ENCODE data around the gene SETD3.

Gene SETD3

DNA sequence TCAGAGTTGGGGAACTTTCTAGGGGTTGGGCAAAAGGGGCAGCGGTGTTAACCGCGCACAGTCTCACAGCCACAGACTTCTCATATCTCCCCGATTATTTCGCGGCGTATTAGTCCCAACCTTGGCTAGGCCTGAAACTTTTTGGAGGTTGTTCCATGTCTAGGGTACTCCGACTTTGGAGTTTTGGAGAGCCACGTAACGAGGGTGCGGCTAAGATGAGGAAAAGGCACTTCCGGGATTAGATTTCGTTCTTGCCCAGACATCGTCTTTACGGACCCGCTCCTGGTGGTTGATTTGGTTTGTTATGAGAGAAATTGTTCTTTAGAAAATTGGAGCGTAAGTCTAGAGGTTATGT, 1.1 kb upstream of the SETD3 start:
- Histone ChIP-seq H3K27me3 (ENCODE audit: control insufficient read depth in 1 of 2, insufficient read depth in 2 of 2, low read length in 2 of 2) (no peaks in the 10 kb centered on the region), H3K27ac (ENCODE audit: low read length) (peak overlapping the region; percentile 97), H3K4me1 (ENCODE audit: control insufficient read depth, insufficient read depth, low read length) (peaks cover 35% of the 10 kb centered on the region), H3K36me3 (ENCODE audit: control insufficient read depth in 2 of 2, insufficient read depth in 2 of 2, low read length in 2 of 2) (no peaks in the 10 kb centered on the region), H3K4me3 (ENCODE audit: low read length in 2 of 2) (peak overlapping the region; percentile 98 to 99), H3K9ac (ENCODE audit: low read length in 2 of 2) (peak overlapping the region; percentile 94 to 95), H3K9me3 (ENCODE audit: control insufficient read depth in 2 of 2, low read length in 2 of 2) (no peaks in the 10 kb centered on the region)

DNA sequence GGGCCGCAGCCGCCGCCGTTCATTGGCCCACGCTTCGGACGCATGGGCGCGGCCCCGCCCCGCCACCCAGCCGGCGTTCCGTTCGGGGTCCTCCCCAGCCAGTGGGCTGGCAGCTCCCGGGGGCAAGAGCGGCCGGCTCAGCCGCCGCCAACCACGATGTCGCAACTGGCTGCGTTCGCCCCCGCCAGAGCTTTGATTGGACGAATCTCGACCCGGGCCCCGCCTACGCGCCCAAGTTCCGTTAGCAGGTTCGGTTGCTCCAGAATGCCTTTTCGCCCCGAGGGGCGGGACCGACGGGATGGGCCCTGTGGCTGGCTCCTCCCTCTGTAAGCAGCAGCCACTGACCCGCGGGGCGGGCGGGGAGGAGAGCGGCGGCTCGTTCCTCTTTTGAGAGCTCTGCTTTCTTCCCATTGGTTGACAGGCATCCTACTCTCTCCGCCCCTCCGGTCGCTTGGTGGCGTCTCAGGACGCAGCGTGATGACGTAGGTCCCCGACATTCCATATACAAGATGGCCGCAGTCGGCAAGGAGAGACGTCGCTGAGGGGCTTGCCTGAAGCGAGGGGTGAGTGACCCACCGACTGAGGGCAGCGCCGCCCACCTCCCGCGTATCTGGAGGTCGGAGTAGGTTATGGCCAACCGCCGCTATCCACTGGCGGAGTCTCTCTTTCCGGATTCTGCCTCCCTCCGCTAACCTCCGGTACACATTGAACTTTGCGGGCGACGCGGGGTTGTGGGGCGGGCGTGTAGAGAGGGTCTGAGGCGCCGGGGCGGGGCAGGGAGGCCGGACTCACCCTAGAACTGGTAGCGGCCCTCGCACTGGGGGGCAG, 472 bp upstream of the SETD3 start, which contains the start of gene CCNK:
TSS of gene CCNK (plus strand) at position 493 of the 828 bp plus-strand sequence. CDS start 11,269 bp downstream, outside the sequence.
- Histone ChIP-seq H3K9ac (ENCODE audit: low read length in 2 of 2) (peak within 1 kb of the TSS; percentile 94 to 95), H3K4me1 (ENCODE audit: control insufficient read depth, insufficient read depth, low read length) (peaks cover 35% of the 10 kb centered on the region), H3K4me3 (ENCODE audit: low read length in 2 of 2) (peak within 1 kb of the TSS; percentile 98 to 99), H3K9me3 (ENCODE audit: control insufficient read depth in 2 of 2, low read length in 2 of 2) (no peaks in the 10 kb centered on the region), H3K36me3 (ENCODE audit: control insufficient read depth in 2 of 2, insufficient read depth in 2 of 2, low read length in 2 of 2) (no peaks in the 10 kb centered on the region), H3K27ac (ENCODE audit: low read length) (peak within 1 kb of the TSS; percentile 97), H3K27me3 (ENCODE audit: control insufficient read depth in 1 of 2, insufficient read depth in 2 of 2, low read length in 2 of 2) (no peaks in the 10 kb centered on the region)

DNA sequence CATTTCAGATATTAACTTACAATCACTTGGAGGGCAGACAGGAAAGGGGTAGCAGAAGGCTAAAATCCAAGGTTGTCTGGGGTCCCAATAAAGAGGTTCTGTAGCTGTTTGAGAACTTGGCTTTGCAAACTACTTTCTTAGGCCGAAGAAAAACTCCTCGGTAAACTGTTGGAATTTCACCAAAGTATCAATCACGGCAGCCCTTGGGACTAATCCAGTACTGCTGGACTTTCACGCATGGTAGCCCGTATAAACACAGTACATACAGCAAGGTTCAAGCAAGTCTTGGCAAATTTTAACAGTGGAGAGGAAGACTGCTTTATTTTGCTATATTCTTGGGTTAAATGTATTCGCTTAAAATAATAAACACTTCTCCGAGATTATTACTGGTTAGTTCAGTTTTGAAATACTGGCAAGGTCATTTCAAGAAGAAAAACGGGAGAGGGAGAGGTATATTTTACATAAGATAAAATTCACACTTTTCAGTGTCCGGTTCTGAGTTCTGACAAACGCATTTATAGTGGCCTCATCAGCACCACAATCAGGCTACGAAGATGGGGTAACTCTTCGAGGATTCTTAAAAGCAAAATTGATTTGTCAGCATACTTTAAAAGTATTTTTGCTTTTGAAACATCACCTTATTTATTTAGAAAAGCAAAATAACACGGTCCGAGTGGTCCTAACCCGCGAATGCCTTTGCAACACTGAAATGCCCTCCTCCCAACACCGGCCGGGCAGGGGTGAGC, 1.3 kb downstream of the SETD3 start:
- no peaks in the 10 kb centered on the region for H3K27me3 ChIP-seq (ENCODE audit: control insufficient read depth in 1 of 2, insufficient read depth in 2 of 2, low read length in 2 of 2)

DNA sequence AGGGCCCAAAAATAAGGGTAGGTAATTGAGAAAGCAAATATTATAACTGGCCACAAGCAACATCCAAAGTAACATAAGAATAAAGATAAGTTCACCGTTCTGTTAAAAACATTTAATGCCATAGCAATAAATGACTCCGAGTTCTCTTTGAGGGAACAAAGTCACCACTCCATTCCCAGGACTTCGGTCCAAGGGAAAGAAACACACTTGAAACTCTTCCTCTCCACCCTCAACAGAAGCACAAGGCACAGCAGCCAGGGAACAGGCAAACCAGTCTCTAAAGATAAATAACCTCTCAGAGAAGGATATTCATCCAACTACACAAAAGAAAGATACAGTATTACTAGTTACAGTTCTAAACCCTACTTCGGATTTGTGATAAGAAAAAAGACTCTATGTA, 2.5 kb downstream of the SETD3 start:
- no peaks in the 10 kb centered on the region for H3K27me3 ChIP-seq (ENCODE audit: control insufficient read depth in 1 of 2, insufficient read depth in 2 of 2, low read length in 2 of 2)
- H3K4me3 ChIP-seq (ENCODE audit: low read length in 2 of 2) = peak overlapping the region in 1 of 2 donors; percentile 83
- H3K9ac ChIP-seq (ENCODE audit: low read length in 2 of 2) = peak overlapping the region in 1 of 2 donors; percentile 9
- H3K27ac ChIP-seq (ENCODE audit: low read length) = no peak overlapping the region
- no peaks in the 10 kb centered on the region for H3K9me3 ChIP-seq (ENCODE audit: control insufficient read depth in 2 of 2, low read length in 2 of 2)
- H3K36me3 ChIP-seq (ENCODE audit: control insufficient read depth in 2 of 2, insufficient read depth in 2 of 2, low read length in 2 of 2) = no peaks in the 10 kb centered on the region
- peaks cover 32% of the 10 kb centered on the region for H3K4me1 ChIP-seq (ENCODE audit: control insufficient read depth, insufficient read depth, low read length)

More for the DNA sequence above, 1.3 kb downstream of the SETD3 start:
- H3K4me3 ChIP-seq (ENCODE audit: low read length in 2 of 2) = peak overlapping the region; percentile 78 to 83
- no peaks in the 10 kb centered on the region for H3K9me3 ChIP-seq (ENCODE audit: control insufficient read depth in 2 of 2, low read length in 2 of 2)
- no peaks in the 10 kb centered on the region for H3K36me3 ChIP-seq (ENCODE audit: control insufficient read depth in 2 of 2, insufficient read depth in 2 of 2, low read length in 2 of 2)
- H3K4me1 ChIP-seq (ENCODE audit: control insufficient read depth, insufficient read depth, low read length) = peaks cover 35% of the 10 kb centered on the region
- H3K27ac ChIP-seq (ENCODE audit: low read length) = peak overlapping the region; percentile 79
- H3K9ac ChIP-seq (ENCODE audit: low read length in 2 of 2) = peak overlapping the region; percentile 60 to 61

DNA sequence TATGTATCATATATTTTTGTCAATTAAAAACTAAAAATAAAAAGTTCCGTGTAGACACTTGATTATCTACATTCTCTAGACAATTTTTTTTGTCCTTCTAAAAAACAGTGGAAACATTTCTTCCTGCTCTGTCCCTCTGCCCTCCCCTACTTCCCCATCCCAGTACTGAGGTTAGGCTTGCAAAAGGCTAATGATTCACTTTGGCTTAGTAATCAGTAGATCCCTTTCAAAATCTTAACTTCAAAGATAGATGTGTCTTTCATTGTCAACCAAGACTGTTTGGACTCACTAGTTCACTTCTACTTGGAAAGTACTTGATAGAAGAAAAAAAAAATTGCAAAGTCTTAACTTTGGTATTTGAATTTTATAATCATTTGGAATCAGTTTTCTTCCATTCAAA, 3.8 kb downstream of the SETD3 start:
- Histone ChIP-seq H3K4me1 (ENCODE audit: control insufficient read depth, insufficient read depth, low read length) (peaks cover 22% of the 10 kb centered on the region), H3K9me3 (ENCODE audit: control insufficient read depth in 2 of 2, low read length in 2 of 2) (no peaks in the 10 kb centered on the region), H3K27ac (ENCODE audit: low read length) (no peak overlapping the region), H3K27me3 (ENCODE audit: control insufficient read depth in 1 of 2, insufficient read depth in 2 of 2, low read length in 2 of 2) (no peaks in the 10 kb centered on the region), H3K4me3 (ENCODE audit: low read length in 2 of 2) (no peak overlapping the region), H3K9ac (ENCODE audit: low read length in 2 of 2) (no peak overlapping the region), H3K36me3 (ENCODE audit: control insufficient read depth in 2 of 2, insufficient read depth in 2 of 2, low read length in 2 of 2) (no peaks in the 10 kb centered on the region)

DNA sequence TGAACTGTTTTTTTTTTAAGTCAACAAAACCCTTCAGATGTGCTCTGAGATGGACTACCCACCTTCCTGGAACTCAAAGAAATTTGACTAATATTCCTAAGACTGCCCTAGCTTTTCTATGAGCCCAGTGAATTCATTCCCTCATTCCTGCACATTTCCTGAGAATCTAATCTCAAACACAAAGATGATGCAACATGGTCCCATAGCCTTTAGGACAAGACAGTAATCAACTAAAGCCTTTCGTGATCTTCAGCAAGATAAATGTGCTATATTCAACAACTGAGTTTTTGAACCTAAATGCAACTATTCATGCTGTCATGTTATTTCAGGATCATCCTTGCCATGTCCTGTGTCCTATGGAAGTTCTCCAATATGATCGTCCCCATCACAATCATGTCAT, 5.0 kb downstream of the SETD3 start:
- Histone ChIP-seq H3K9me3 (ENCODE audit: control insufficient read depth in 2 of 2, low read length in 2 of 2) (no peaks in the 10 kb centered on the region), H3K4me1 (ENCODE audit: control insufficient read depth, insufficient read depth, low read length) (peaks cover 22% of the 10 kb centered on the region), H3K27ac (ENCODE audit: low read length) (no peak overlapping the region), H3K4me3 (ENCODE audit: low read length in 2 of 2) (no peak overlapping the region), H3K9ac (ENCODE audit: low read length in 2 of 2) (no peak overlapping the region), H3K36me3 (ENCODE audit: control insufficient read depth in 2 of 2, insufficient read depth in 2 of 2, low read length in 2 of 2) (no peaks in the 10 kb centered on the region), H3K27me3 (ENCODE audit: control insufficient read depth in 1 of 2, insufficient read depth in 2 of 2, low read length in 2 of 2) (no peaks in the 10 kb centered on the region)

DNA sequence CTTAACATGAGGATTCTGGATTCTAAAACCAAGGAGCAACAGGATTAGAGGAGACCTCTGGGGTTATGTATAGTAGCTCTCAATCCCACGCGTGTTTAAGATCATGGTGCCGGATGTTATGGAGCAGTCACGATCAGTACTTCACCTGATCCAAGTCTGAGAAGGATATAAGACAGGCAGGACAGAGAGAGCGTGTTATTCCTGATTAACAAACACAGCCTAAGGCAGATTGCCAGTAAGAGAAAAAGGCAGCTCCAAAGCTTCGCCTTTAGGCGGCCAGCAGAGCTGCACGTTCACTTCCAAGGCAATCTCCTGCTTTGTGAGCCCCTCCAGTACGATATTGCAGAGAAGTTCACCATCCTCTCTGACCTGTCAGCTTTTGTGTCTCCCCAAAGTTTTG, 5.5 kb downstream of the SETD3 start:
- H3K4me3 ChIP-seq (ENCODE audit: low read length in 2 of 2) = peak overlapping the region in 1 of 2 donors; percentile 44
- no peaks in the 10 kb centered on the region for H3K9me3 ChIP-seq (ENCODE audit: control insufficient read depth in 2 of 2, low read length in 2 of 2)
- no peaks in the 10 kb centered on the region for H3K36me3 ChIP-seq (ENCODE audit: control insufficient read depth in 2 of 2, insufficient read depth in 2 of 2, low read length in 2 of 2)
- no peaks in the 10 kb centered on the region for H3K27me3 ChIP-seq (ENCODE audit: control insufficient read depth in 1 of 2, insufficient read depth in 2 of 2, low read length in 2 of 2)
- H3K9ac ChIP-seq (ENCODE audit: low read length in 2 of 2) = peak overlapping the region in 1 of 2 donors; percentile 47
- H3K27ac ChIP-seq (ENCODE audit: low read length) = no peak overlapping the region
- H3K4me1 ChIP-seq (ENCODE audit: control insufficient read depth, insufficient read depth, low read length) = peaks cover 22% of the 10 kb centered on the region

DNA sequence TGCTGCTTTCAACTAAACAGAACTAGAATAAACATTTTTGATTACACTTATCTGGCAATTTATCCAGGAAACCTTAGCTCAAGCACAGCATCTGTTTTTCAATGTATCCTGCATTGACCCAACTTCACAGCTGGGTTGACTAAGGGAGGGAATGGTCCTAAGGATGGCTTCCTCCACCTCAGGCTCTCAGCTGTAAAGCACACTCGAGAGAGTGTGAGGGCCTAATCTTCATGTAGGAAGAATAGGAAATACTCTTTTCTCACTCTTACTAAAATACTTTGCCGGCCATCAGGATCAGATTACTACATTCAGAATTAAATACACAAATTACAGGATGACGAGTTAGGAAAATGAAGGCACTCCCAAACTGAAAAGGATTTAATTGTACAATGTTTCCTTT, 7.2 kb downstream of the SETD3 start:
- Histone ChIP-seq H3K4me3 (ENCODE audit: low read length in 2 of 2) (no peak overlapping the region), H3K36me3 (ENCODE audit: control insufficient read depth in 2 of 2, insufficient read depth in 2 of 2, low read length in 2 of 2) (no peaks in the 10 kb centered on the region), H3K9me3 (ENCODE audit: control insufficient read depth in 2 of 2, low read length in 2 of 2) (no peaks in the 10 kb centered on the region), H3K27me3 (ENCODE audit: control insufficient read depth in 1 of 2, insufficient read depth in 2 of 2, low read length in 2 of 2) (no peaks in the 10 kb centered on the region), H3K9ac (ENCODE audit: low read length in 2 of 2) (no peak overlapping the region), H3K27ac (ENCODE audit: low read length) (no peak overlapping the region), H3K4me1 (ENCODE audit: control insufficient read depth, insufficient read depth, low read length) (peaks cover 6% of the 10 kb centered on the region)

DNA sequence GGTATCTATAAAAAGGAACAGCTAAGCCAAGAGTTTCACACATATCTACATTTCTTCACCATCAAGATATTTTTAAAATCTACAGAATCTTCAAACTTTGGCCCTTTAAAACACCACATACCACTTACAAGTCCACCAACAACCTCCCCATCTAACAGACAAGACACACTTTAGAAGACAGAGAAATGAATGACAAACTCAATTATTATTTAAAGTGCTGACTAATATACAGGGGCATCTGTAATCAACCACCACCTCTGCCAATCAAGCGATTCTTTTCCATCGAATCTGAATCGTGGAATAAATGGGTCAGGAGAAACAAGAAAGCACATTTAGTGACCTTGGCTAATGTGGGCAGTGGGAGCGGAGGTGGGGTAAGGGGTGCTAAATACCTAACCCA, 7.7 kb downstream of the SETD3 start:
- peaks cover 1% of the 10 kb centered on the region for H3K4me1 ChIP-seq (ENCODE audit: control insufficient read depth, insufficient read depth, low read length)
- no peak overlapping the region for H3K4me3 ChIP-seq (ENCODE audit: low read length in 2 of 2)
- H3K27me3 ChIP-seq (ENCODE audit: control insufficient read depth in 1 of 2, insufficient read depth in 2 of 2, low read length in 2 of 2) = no peaks in the 10 kb centered on the region
- no peak overlapping the region for H3K9ac ChIP-seq (ENCODE audit: low read length in 2 of 2)
- no peaks in the 10 kb centered on the region for H3K36me3 ChIP-seq (ENCODE audit: control insufficient read depth in 2 of 2, insufficient read depth in 2 of 2, low read length in 2 of 2)
- no peak overlapping the region for H3K27ac ChIP-seq (ENCODE audit: low read length)
- no peaks in the 10 kb centered on the region for H3K9me3 ChIP-seq (ENCODE audit: control insufficient read depth in 2 of 2, low read length in 2 of 2)

DNA sequence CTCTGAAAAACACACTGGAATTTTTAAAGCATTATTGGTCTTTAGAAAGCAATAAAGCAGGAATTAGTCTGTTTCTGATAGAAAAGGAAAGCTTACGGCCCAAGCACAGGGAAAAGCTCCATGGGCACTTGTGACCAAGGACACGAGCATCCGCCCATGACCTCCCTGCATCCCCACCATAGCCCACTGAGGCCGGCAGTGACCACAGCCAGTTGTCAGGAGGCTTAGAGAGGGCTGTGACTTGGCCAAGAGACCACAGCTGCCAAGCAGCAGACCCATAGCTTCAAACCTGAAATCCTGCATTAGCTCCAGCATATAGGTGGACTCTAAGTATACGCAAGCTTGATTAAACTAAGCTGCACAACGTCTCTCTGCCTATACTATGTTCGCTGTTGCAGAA, 8.9 kb downstream of the SETD3 start:
- Histone ChIP-seq H3K4me1 (ENCODE audit: control insufficient read depth, insufficient read depth, low read length) (peaks cover 7% of the 10 kb centered on the region), H3K27ac (ENCODE audit: low read length) (no peak overlapping the region), H3K9me3 (ENCODE audit: control insufficient read depth in 2 of 2, low read length in 2 of 2) (no peaks in the 10 kb centered on the region), H3K9ac (ENCODE audit: low read length in 2 of 2) (no peak overlapping the region), H3K27me3 (ENCODE audit: control insufficient read depth in 1 of 2, insufficient read depth in 2 of 2, low read length in 2 of 2) (no peaks in the 10 kb centered on the region), H3K4me3 (ENCODE audit: low read length in 2 of 2) (no peak overlapping the region), H3K36me3 (ENCODE audit: control insufficient read depth in 2 of 2, insufficient read depth in 2 of 2, low read length in 2 of 2) (no peaks in the 10 kb centered on the region)

Data from stomach smooth muscle (tissue), 2 donors.